ENCODE measurements around the gene VRK1. TPM values are rescaled to one million over a fixed set of nuclear protein-coding genes. Genes with fewer than 3 reads are reported as not detected.

Gene VRK1
- total and polyA plus RNA-seq, 2 donors (not counting 1 experiment from before 2014, with no cell fraction given) = 10.3 to 28.2 TPM

- ChIA-PET POLR2A (no interaction called here), CTCF (interaction anchor here (0.6 kb wide), 1 partner anchor 25 kb away, joined by 3 read pairs; no protein-coding TSS in a partner anchor)
- Mint-ChIP-seq H3K27me3 (peaks cover 47% of the 10 kb centered on the region), H3K27ac (no peak overlapping the region), H3K4me3 (no peak overlapping the region), H3K9me3 (ENCODE audit: insufficient read depth) (no peaks in the 10 kb centered on the region), H3K4me1 (no peaks in the 10 kb centered on the region)
- intact Hi-C loops (cut with micrococcal nuclease) = no loop called here
- Histone ChIP-seq H4K20me1 (ENCODE audit: control insufficient read depth, insufficient read depth, low read length, poor library complexity, severe bottlenecking) (no peaks in the 10 kb centered on the region), H3K9ac (ENCODE audit: low read length) (no peak overlapping the region), H3K4me2 (replicated peaks; ENCODE audit: low read depth, low read length, poor library complexity, severe bottlenecking) (no peak overlapping the region), H3K4me1 (ENCODE audit: control insufficient read depth in 2 of 2, insufficient read depth in 2 of 2, low read length in 2 of 2) (no peaks in the 10 kb centered on the region), H3K27me3 (replicated peaks in 1 of 4; ENCODE audit: control extremely low read depth in 1 of 4, control insufficient read depth in 3 of 4, insufficient read depth in 4 of 4, low read length in 3 of 4) (peaks cover 0 to 18% (median 1%) of the 10 kb centered on the region in 4 experiments), H3K27ac (ENCODE audit: low read length in 2 of 2) (no peak overlapping the region), H3K9me3 (ENCODE audit: control extremely low read depth in 1 of 3, control insufficient read depth in 2 of 3, insufficient read depth in 1 of 3, low read length in 2 of 3) (no peaks in the 10 kb centered on the region), H3K4me3 (ENCODE audit: control extremely low read depth in 1 of 5, extremely low read depth in 1 of 5, insufficient read depth in 1 of 5, low read depth in 2 of 5, low read length in 4 of 5) (no peak overlapping the region), H3K79me2 (ENCODE audit: control insufficient read depth, insufficient read depth, low read length) (no peaks in the 10 kb centered on the region), H3K36me3 (replicated peaks in 1 of 2; ENCODE audit: control extremely low read depth in 1 of 2, control insufficient read depth in 1 of 2, extremely low read depth in 1 of 2, insufficient read depth in 2 of 2, low read length in 1 of 2) (no peaks in the 10 kb centered on the region), H2AFZ (ENCODE audit: insufficient read depth, low read depth, low read length, poor library complexity, severe bottlenecking) (no peak overlapping the region)
- DNase-seq = no peak
- WGBS (ENCODE audit: insufficient coverage) = 88% methylated on average over 6 of the region's 8 CpGs
- TF ChIP-seq EZH2 (IDR thresholded peaks at IDR 0.05; ENCODE audit: borderline replicate concordance, insufficient read depth, low read depth, low read length, poor library complexity, severe bottlenecking) = no peak
- TF ChIP-seq CTCF (IDR thresholded peaks at IDR 0.05) = no peak
- no peak for ATAC-seq (ENCODE audit: low read depth)
Measured at GRCh38 chr14:96782436-96782835, 14.7 kb upstream of the VRK1 start.

GRCh38 chr14:96783043-96783914, 13.9 kb upstream of the VRK1 start:
- no peak for ATAC-seq (ENCODE audit: low read depth)

More at GRCh38 chr14:96783043-96783914, 13.9 kb upstream of the VRK1 start:
- H3K9ac ChIP-seq (ENCODE audit: low read length) = no peak overlapping the region
- intact Hi-C loops (cut with micrococcal nuclease) = no loop called here
- TF ChIP-seq CTCF (IDR thresholded peaks at IDR 0.05) = no peak
- TF ChIP-seq EZH2 (IDR thresholded peaks at IDR 0.05; ENCODE audit: borderline replicate concordance, insufficient read depth, low read depth, low read length, poor library complexity, severe bottlenecking) = no peak
- no peak overlapping the region for H3K27ac ChIP-seq (ENCODE audit: low read length in 2 of 2)
- WGBS (ENCODE audit: insufficient coverage) = 64% methylated on average over 2 of the region's 10 CpGs
- H3K4me1 ChIP-seq (ENCODE audit: control insufficient read depth in 2 of 2, insufficient read depth in 2 of 2, low read length in 2 of 2) = no peaks in the 10 kb centered on the region
- H3K27me3 ChIP-seq (replicated peaks in 1 of 4; ENCODE audit: control extremely low read depth in 1 of 4, control insufficient read depth in 3 of 4, insufficient read depth in 4 of 4, low read length in 3 of 4) = peaks cover 0 to 17% (median 1%) of the 10 kb centered on the region in 4 experiments
- no peak overlapping the region for H3K27ac Mint-ChIP-seq
- no peaks in the 10 kb centered on the region for H3K9me3 ChIP-seq (ENCODE audit: control extremely low read depth in 1 of 3, control insufficient read depth in 2 of 3, insufficient read depth in 1 of 3, low read length in 2 of 3)
- H3K4me2 ChIP-seq (replicated peaks; ENCODE audit: low read depth, low read length, poor library complexity, severe bottlenecking) = no peak overlapping the region
- H3K4me3 Mint-ChIP-seq = no peak overlapping the region
- no peaks in the 10 kb centered on the region for H3K79me2 ChIP-seq (ENCODE audit: control insufficient read depth, insufficient read depth, low read length)
- H3K4me3 ChIP-seq (ENCODE audit: control extremely low read depth in 1 of 5, extremely low read depth in 1 of 5, insufficient read depth in 1 of 5, low read depth in 2 of 5, low read length in 4 of 5) = no peak overlapping the region
- no peaks in the 10 kb centered on the region for H3K36me3 ChIP-seq (replicated peaks in 1 of 2; ENCODE audit: control extremely low read depth in 1 of 2, control insufficient read depth in 1 of 2, extremely low read depth in 1 of 2, insufficient read depth in 2 of 2, low read length in 1 of 2)
- DNase-seq = no peak
- no peaks in the 10 kb centered on the region for H3K4me1 Mint-ChIP-seq
- ChIA-PET CTCF (no interaction called here), POLR2A (no interaction called here)
- H3K9me3 Mint-ChIP-seq (ENCODE audit: insufficient read depth) = no peaks in the 10 kb centered on the region
- no peak overlapping the region for H2AFZ ChIP-seq (ENCODE audit: insufficient read depth, low read depth, low read length, poor library complexity, severe bottlenecking)
- H4K20me1 ChIP-seq (ENCODE audit: control insufficient read depth, insufficient read depth, low read length, poor library complexity, severe bottlenecking) = no peaks in the 10 kb centered on the region
- peaks cover 47% of the 10 kb centered on the region for H3K27me3 Mint-ChIP-seq
